Fibroblast of lung (primary cell): ENCODE data around the gene HNF4A. TPM values are rescaled to one million over a fixed set of nuclear protein-coding genes. Genes with fewer than 3 reads are reported as not detected.

Experiments used
- DNase-seq, 2 donors: peaks; one replicate each; pipeline versions ENCODE4 v3.0.0 to v3.0.0-alpha.2; 2010; ENCODE audit warnings: low read depth in 2 of 2
- H2AFZ ChIP-seq: 2 replicates; pipeline ENCODE4 v1.5.1; 2012; ENCODE audit warnings: low read length, control low read depth, inconsistent platforms
- H3K27ac ChIP-seq: 2 replicates; pipeline ENCODE4 v1.5.1; 2011; ENCODE audit warnings: low read length, control low read depth; ENCODE audit not compliant: insufficient read depth
- H3K27me3 ChIP-seq: 2 replicates; pipeline ENCODE4 v1.5.1; 2011; ENCODE audit warnings: mild to moderate bottlenecking, low read length; ENCODE audit not compliant: control insufficient read depth, insufficient read depth
- H3K36me3 ChIP-seq: 2 replicates; pipeline ENCODE4 v1.5.1; 2011; ENCODE audit warnings: low read length; ENCODE audit not compliant: control insufficient read depth, insufficient read depth
- H3K4me1 ChIP-seq: 2 replicates; pipeline ENCODE4 v1.5.1; 2011; ENCODE audit warnings: low read length; ENCODE audit not compliant: control insufficient read depth, insufficient read depth; ENCODE audit errors: extremely low read depth
- H3K4me2 ChIP-seq: 2 replicates; pipeline ENCODE4 v1.5.1; 2011; ENCODE audit warnings: low read length, control low read depth; ENCODE audit not compliant: insufficient read depth; ENCODE audit errors: extremely low read depth
- H3K4me3 ChIP-seq, 4 experiments: fragments of 200-600 bp in 1 of 4; sonication (generic) in 1 of 4; replicated peaks in 1 of 4; 2 replicates each; pipeline ENCODE4 v1.5.1; 2011 to 2016; ENCODE audit warnings: low read length in 4 of 4, low read depth in 3 of 4, mild to moderate bottlenecking in 3 of 4, control low read depth in 2 of 4, inconsistent platforms in 1 of 4, mixed read lengths in 1 of 4; ENCODE audit not compliant: insufficient read depth in 1 of 4; ENCODE audit errors: control extremely low read depth in 1 of 4
- H3K79me2 ChIP-seq: 2 replicates; pipeline ENCODE4 v1.5.1; 2012; ENCODE audit warnings: mild to moderate bottlenecking, low read length, inconsistent platforms; ENCODE audit not compliant: control insufficient read depth, insufficient read depth
- H3K9ac ChIP-seq: 2 replicates; pipeline ENCODE4 v1.5.1; 2011; ENCODE audit warnings: mild to moderate bottlenecking, low read length, control low read depth; ENCODE audit not compliant: insufficient read depth
- H3K9me3 ChIP-seq: 2 replicates; pipeline ENCODE4 v1.5.1; 2012; ENCODE audit warnings: low read depth, low read length; ENCODE audit not compliant: control insufficient read depth, insufficient read depth
- H4K20me1 ChIP-seq: 2 replicates; pipeline ENCODE4 v1.5.1; 2011; ENCODE audit warnings: low read length; ENCODE audit not compliant: control insufficient read depth, insufficient read depth; ENCODE audit errors: extremely low read depth
- EZH2 ChIP-seq: IDR thresholded peaks from 2 replicates; pipeline ENCODE4 v1.5.1; 2012; ENCODE audit warnings: low read length, control low read depth, mild to moderate bottlenecking; ENCODE audit errors: missing control alignments
- polyA plus RNA-seq, 2 donors: library from polyadenylated mRNA; depleted of rRNA in 1 of 2; stranded (reverse) in 1 of 2; unstranded in 1 of 2; fragments of >200 nt; gene quantifications; 2 replicates each; pipeline ENCODE4 v1.2.1, GENCODE V29; 2011 to 2012; ENCODE audit warnings: missing spikeins in 1 of 2
- total RNA-seq: library from RNA; depleted of rRNA; stranded (reverse); fragments of >200 nt; gene quantifications from 2 replicates; pipeline ENCODE4 v1.2.1, GENCODE V29; 2014
- TF ChIP-seq, protein P1 (sequence below), 2 donors: IDR thresholded peaks in 1 of 2; conservative IDR thresholded peaks in 1 of 2; 1 replicate in 1 of 2; 2 replicates in 1 of 2; pipeline ENCODE4 v1.5.1; 2011 to 2012; ENCODE audit warnings: low read length in 2 of 2, control low read depth in 1 of 2, inconsistent platforms in 1 of 2, low read depth in 1 of 2, mild to moderate bottlenecking in 1 of 2

HNF4A gene
- total and polyA plus RNA-seq, 2 donors (not counting 1 experiment from before 2014, with no cell fraction given): not detected

DNA sequence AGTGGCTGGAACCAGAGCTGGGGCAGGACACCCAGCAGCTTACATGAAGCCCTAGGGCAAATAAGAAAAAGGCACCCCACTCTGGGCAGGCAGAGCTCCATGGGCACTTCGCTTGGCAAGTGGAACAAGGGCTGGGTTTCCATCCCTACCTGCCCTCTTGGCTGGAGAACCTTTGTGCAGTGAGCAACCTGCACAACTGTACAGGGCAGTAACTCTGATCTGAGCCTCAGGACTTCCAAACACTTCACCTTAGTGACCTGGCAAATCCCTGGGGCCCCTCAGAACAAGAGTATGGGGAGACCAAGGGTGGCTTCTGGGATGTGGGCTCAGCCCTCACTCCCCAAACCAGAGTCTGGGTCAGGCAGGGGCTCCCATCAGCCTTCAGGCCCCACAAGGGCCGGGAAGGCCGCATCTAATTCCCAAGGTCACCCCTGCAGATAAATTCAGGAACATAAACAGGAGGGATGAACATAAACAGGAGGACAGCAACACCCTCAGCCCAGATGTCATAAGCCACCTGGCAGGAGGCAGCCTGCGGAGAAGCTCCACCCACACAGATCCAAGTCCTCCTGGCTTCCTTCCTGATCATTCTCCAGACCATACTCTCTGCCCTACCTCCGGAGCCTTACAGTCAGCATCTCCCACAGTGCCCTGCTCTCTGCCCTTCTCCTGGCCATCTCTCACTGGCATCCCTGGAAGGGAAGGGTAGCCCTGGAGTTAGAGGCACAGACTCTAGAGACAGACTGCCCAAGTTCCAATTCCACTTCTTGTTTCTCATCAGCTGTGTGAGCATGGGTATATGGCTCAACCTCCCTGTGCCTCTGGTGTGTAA lies 37.5 kb downstream of the HNF4A start:
- Histone ChIP-seq H3K79me2 (no peaks in the 10 kb centered on the region), H4K20me1 (no peaks in the 10 kb centered on the region), H3K36me3 (no peaks in the 10 kb centered on the region), H3K27ac (no peak overlapping the region), H3K9me3 (no peaks in the 10 kb centered on the region), H3K4me3 (no peak overlapping the region), H3K4me1 (no peaks in the 10 kb centered on the region), H3K9ac (no peak overlapping the region), H2AFZ (no peak overlapping the region), H3K4me2 (no peak overlapping the region), H3K27me3 (no peaks in the 10 kb centered on the region)
- DNase-seq: no peak
- TF ChIP-seq, protein P1, sequence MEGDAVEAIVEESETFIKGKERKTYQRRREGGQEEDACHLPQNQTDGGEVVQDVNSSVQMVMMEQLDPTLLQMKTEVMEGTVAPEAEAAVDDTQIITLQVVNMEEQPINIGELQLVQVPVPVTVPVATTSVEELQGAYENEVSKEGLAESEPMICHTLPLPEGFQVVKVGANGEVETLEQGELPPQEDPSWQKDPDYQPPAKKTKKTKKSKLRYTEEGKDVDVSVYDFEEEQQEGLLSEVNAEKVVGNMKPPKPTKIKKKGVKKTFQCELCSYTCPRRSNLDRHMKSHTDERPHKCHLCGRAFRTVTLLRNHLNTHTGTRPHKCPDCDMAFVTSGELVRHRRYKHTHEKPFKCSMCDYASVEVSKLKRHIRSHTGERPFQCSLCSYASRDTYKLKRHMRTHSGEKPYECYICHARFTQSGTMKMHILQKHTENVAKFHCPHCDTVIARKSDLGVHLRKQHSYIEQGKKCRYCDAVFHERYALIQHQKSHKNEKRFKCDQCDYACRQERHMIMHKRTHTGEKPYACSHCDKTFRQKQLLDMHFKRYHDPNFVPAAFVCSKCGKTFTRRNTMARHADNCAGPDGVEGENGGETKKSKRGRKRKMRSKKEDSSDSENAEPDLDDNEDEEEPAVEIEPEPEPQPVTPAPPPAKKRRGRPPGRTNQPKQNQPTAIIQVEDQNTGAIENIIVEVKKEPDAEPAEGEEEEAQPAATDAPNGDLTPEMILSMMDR (conservative IDR thresholded peaks at IDR 0.05 in 1 of 2, IDR thresholded peaks at IDR 0.05 in 1 of 2; ENCODE audit: low read depth in 1 of 2, low read length in 2 of 2): no peak
- TF ChIP-seq EZH2: no peak

- Histone ChIP-seq H4K20me1 (no peaks in the 10 kb centered on the region), H3K9ac (no peak overlapping the region), H3K79me2 (no peaks in the 10 kb centered on the region), H3K4me1 (no peaks in the 10 kb centered on the region), H3K27me3 (peaks cover 3% of the 10 kb centered on the region), H3K36me3 (no peaks in the 10 kb centered on the region), H3K27ac (no peak overlapping the region), H2AFZ (no peak overlapping the region), H3K4me2 (no peak overlapping the region), H3K4me3 (no peak overlapping the region), H3K9me3 (no peaks in the 10 kb centered on the region)
- TF ChIP-seq, protein P1 (conservative IDR thresholded peaks at IDR 0.05 in 1 of 2, IDR thresholded peaks at IDR 0.05 in 1 of 2; ENCODE audit: low read depth in 1 of 2, low read length in 2 of 2): no peak
- TF ChIP-seq EZH2: no peak
- no peak for DNase-seq
These were observed 38.3 kb downstream of the HNF4A start for GRCh38 chr20:44393608-44394451.

DNA sequence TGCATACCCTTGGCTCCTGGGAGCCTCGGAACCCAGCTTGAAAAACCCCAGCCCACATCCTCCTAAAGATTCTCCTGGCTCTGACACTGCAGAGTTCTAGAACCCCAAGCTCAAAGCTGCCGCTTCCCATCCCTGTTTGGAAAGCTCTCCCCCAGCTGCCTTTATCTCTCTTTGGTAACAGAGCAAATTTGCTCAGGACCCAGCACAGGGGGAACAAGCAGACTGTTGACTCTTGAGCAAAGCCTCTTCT lies 38.9 kb downstream of the HNF4A start:
- no peaks in the 10 kb centered on the region for H4K20me1 ChIP-seq
- no peaks in the 10 kb centered on the region for H3K4me1 ChIP-seq
- H3K9me3 ChIP-seq: no peaks in the 10 kb centered on the region
- DNase-seq: no peak
- H2AFZ ChIP-seq: no peak overlapping the region
- H3K27me3 ChIP-seq: peaks cover 3% of the 10 kb centered on the region
- no peak overlapping the region for H3K9ac ChIP-seq
- H3K79me2 ChIP-seq: no peaks in the 10 kb centered on the region
- TF ChIP-seq, protein P1 (conservative IDR thresholded peaks at IDR 0.05 in 1 of 2, IDR thresholded peaks at IDR 0.05 in 1 of 2; ENCODE audit: low read depth in 1 of 2, low read length in 2 of 2): no peak
- no peak for TF ChIP-seq EZH2
- no peak overlapping the region for H3K4me3 ChIP-seq
- H3K4me2 ChIP-seq: no peak overlapping the region
- no peak overlapping the region for H3K27ac ChIP-seq
- no peaks in the 10 kb centered on the region for H3K36me3 ChIP-seq
